A549 (cell line): ENCODE results near the gene ARID3A.

Source experiments
- CEBPB ChIP-seq, 2 experiments: fragments of >200 bp in 1 of 2; sonication (Bioruptor Twin) in 1 of 2; formaldehyde crosslinking in 1 of 2; IDR thresholded peaks; 2 replicates each; pipeline ENCODE4 v1.6.1; 2012 to 2016
- CTCF ChIP-seq: fragments of >200 bp; sonication (Bioruptor Twin); formaldehyde crosslinking; IDR thresholded peaks from 3 replicates; pipeline ENCODE4 v1.5.1; 2016
- EP300 ChIP-seq, 2 experiments: fragments of >200 bp; sonication (Bioruptor Twin); formaldehyde crosslinking; IDR thresholded peaks; 2 replicates in 1 of 2; 3 replicates in 1 of 2; pipeline ENCODE4 v1.6.1; 2016 to 2017
- MAX ChIP-seq: IDR thresholded peaks from 2 replicates; pipeline ENCODE4 v1.6.1; 2012
- MAZ ChIP-seq: fragments of 150-350 bp; IDR thresholded peaks from 2 replicates; pipeline ENCODE4 v1.6.1; 2014; ENCODE audit warnings: antibody characterized with exemption, low read depth, low read length, borderline replicate concordance
- POLR2A ChIP-seq: IDR thresholded peaks from 2 replicates; pipeline ENCODE4 v1.6.1; 2012; ENCODE audit warnings: mild to moderate bottlenecking, low read length
- RAD21 ChIP-seq, 2 experiments: fragments of >200 bp in 1 of 2; sonication (Bioruptor Twin) in 1 of 2; formaldehyde crosslinking in 1 of 2; IDR thresholded peaks in 1 of 2; conservative IDR thresholded peaks in 1 of 2; 2 replicates in 1 of 2; 3 replicates in 1 of 2; pipeline ENCODE4 v1.6.1; 2012 to 2018; ENCODE audit warnings: inconsistent platforms in 1 of 2
- REST ChIP-seq: fragments of 200-600 bp; sonication (generic); IDR thresholded peaks from 2 replicates; pipeline ENCODE4 v1.6.1; 2016; ENCODE audit warnings: antibody characterized with exemption, mild to moderate bottlenecking, moderate library complexity

- no peak for TF ChIP-seq CTCF
- TF ChIP-seq POLR2A: no peak
- TF ChIP-seq MAZ: no peak
- no peak for TF ChIP-seq MAX
- no peak for TF ChIP-seq EP300 (IDR thresholded peaks at IDR 0.05)
- no peak for TF ChIP-seq REST
- no peak for TF ChIP-seq RAD21 (conservative IDR thresholded peaks at IDR 0.05 in 1 of 2, IDR thresholded peaks at IDR 0.05 in 1 of 2)
- no peak for TF ChIP-seq CEBPB (IDR thresholded peaks at IDR 0.05)
These were observed 64.3 kb downstream of the ARID3A start for GRCh38 chr19:990119-990571.
